NCI-H1436 treated with DMSO at 0.1 percent for 48 hours (cell line): ENCODE data around the gene SOCS6.
"Not testable (repeated sequence)": the region's sequence is repeated elsewhere in the genome, so short reads cannot be mapped to it uniquely, and the experiment has no call there.

Experiments
- DNase-seq: peaks from one replicate; lab custom pipeline; 2025; lab: John Stamatoyannopoulos, UW

The SOCS6 gene

GRCh38 chr18:70355620-70356385, 67.0 kb downstream of the SOCS6 start:
- no peak for DNase-seq

- not testable (repeated sequence) for DNase-seq
Observed at GRCh38 chr18:70358105-70358406, 69.2 kb downstream of the SOCS6 start.

GRCh38 chr18:70359071-70359470, 70.2 kb downstream of the SOCS6 start:
- DNase-seq = no peak

- no peak for DNase-seq
Observed at GRCh38 chr18:70362258-70362657, 73.4 kb downstream of the SOCS6 start.

GRCh38 chr18:70363861-70364260, 75.0 kb downstream of the SOCS6 start:
- DNase-seq = no peak

- DNase-seq = no peak
Observed at GRCh38 chr18:70365361-70365760, 76.5 kb downstream of the SOCS6 start.

- DNase-seq = no peak
Observed at GRCh38 chr18:70366174-70366573, 77.3 kb downstream of the SOCS6 start.

GRCh38 chr18:70366670-70367069, 77.8 kb downstream of the SOCS6 start:
- no peak for DNase-seq

GRCh38 chr18:70367344-70367743, 78.5 kb downstream of the SOCS6 start:
- DNase-seq = not testable (repeated sequence)

GRCh38 chr18:70368903-70369302, 80.1 kb downstream of the SOCS6 start:
- no peak for DNase-seq

GRCh38 chr18:70370762-70371733, 82.2 kb downstream of the SOCS6 start:
- DNase-seq = no peak

GRCh38 chr18:70371908-70372307, 83.1 kb downstream of the SOCS6 start:
- no peak for DNase-seq

- DNase-seq = no peak
Observed at GRCh38 chr18:70372450-70373041, 83.7 kb downstream of the SOCS6 start.

- no peak for DNase-seq
Observed at GRCh38 chr18:70373042-70373519, 84.2 kb downstream of the SOCS6 start.

- DNase-seq = no peak
Observed at GRCh38 chr18:70374154-70374553, 85.3 kb downstream of the SOCS6 start.

- DNase-seq = no peak
Observed at GRCh38 chr18:70376137-70376913, 87.5 kb downstream of the SOCS6 start.

GRCh38 chr18:70376914-70377258, 88.0 kb downstream of the SOCS6 start:
- DNase-seq = no peak

- DNase-seq = no peak
Observed at GRCh38 chr18:70377317-70377799, 88.5 kb downstream of the SOCS6 start.

- no peak for DNase-seq
Observed at GRCh38 chr18:70377857-70378701, 89.2 kb downstream of the SOCS6 start.
